Activated naive CD8-positive, alpha-beta T cell (primary cell): ENCODE results near the gene HIPK1.

Experiments used
- H3K27ac Mint-ChIP-seq: one replicate; pipeline ENCODE4 v1.8.0; 2021; ENCODE audit warnings: mixed read lengths
- H3K27me3 Mint-ChIP-seq: one replicate; pipeline ENCODE4 v1.8.0; 2021; ENCODE audit warnings: mixed read lengths
- H3K36me3 Mint-ChIP-seq: one replicate; pipeline ENCODE4 v1.8.0; 2021; ENCODE audit warnings: mixed read lengths
- H3K4me1 Mint-ChIP-seq: one replicate; pipeline ENCODE4 v1.8.0; 2021; ENCODE audit warnings: low read depth, mixed read lengths
- H3K4me3 Mint-ChIP-seq: one replicate; pipeline ENCODE4 v1.8.0; 2021; ENCODE audit warnings: mild to moderate bottlenecking, mixed read lengths
- H3K9me3 Mint-ChIP-seq: one replicate; pipeline ENCODE4 v1.8.0; 2021; ENCODE audit warnings: low read depth, mixed read lengths

Gene HIPK1

GRCh38 chr1:113928941-113929749, at the start of gene HIPK1:
Gene HIPK1, plus strand, starts transcription at chr1:113929324.
- Mint-ChIP-seq H3K9me3 (no peaks in the 10 kb centered on the region), H3K4me1 (peaks cover 53% of the 10 kb centered on the region)

GRCh38 chr1:113879739-113880038, 49.4 kb upstream of the HIPK1 start:
- no peak overlapping the region for H3K27ac Mint-ChIP-seq
- H3K4me3 Mint-ChIP-seq: no peak overlapping the region
- peaks cover 6% of the 10 kb centered on the region for H3K36me3 Mint-ChIP-seq
- H3K27me3 Mint-ChIP-seq: no peaks in the 10 kb centered on the region
- peaks cover 50% of the 10 kb centered on the region for H3K4me1 Mint-ChIP-seq
- peaks cover 6% of the 10 kb centered on the region for H3K9me3 Mint-ChIP-seq

More at GRCh38 chr1:113928941-113929749, at the start of gene HIPK1:
- no peaks in the 10 kb centered on the region for H3K27me3 Mint-ChIP-seq
- H3K4me3 Mint-ChIP-seq: peak within 1 kb of the TSS; percentile 97
- peak within 1 kb of the TSS; percentile 99 for H3K27ac Mint-ChIP-seq
- H3K36me3 Mint-ChIP-seq: no peaks in the 10 kb centered on the region

- Mint-ChIP-seq H3K4me1 (peaks cover 41% of the 10 kb centered on the region), H3K27me3 (no peaks in the 10 kb centered on the region), H3K27ac (no peak overlapping the region), H3K36me3 (peaks cover 6% of the 10 kb centered on the region), H3K9me3 (no peaks in the 10 kb centered on the region), H3K4me3 (no peak overlapping the region)
These were observed 47.5 kb upstream of the HIPK1 start for GRCh38 chr1:113881661-113882060.

GRCh38 chr1:113886417-113887401, 42.4 kb upstream of the HIPK1 start:
- Mint-ChIP-seq H3K36me3 (peaks cover 6% of the 10 kb centered on the region), H3K9me3 (no peaks in the 10 kb centered on the region), H3K4me3 (no peak overlapping the region), H3K4me1 (peaks cover 23% of the 10 kb centered on the region), H3K27me3 (no peaks in the 10 kb centered on the region), H3K27ac (peak overlapping the region; percentile 41)

GRCh38 chr1:113887402-113888175, 41.5 kb upstream of the HIPK1 start, which contains the start of gene BCL2L15:
Gene BCL2L15, minus strand, starts transcription at chr1:113887581. Its CDS starts 206 bp downstream, at chr1:113887375.
- Mint-ChIP-seq H3K36me3 (peaks cover 10% of the 10 kb centered on the region), H3K9me3 (no peaks in the 10 kb centered on the region), H3K27ac (peak within 1 kb of the TSS; percentile 41), H3K4me1 (peaks cover 23% of the 10 kb centered on the region), H3K4me3 (no peak within 1 kb of the TSS), H3K27me3 (no peaks in the 10 kb centered on the region)

GRCh38 chr1:113890816-113891215, 38.3 kb upstream of the HIPK1 start:
- Mint-ChIP-seq H3K4me3 (no peak overlapping the region), H3K36me3 (peaks cover 10% of the 10 kb centered on the region), H3K4me1 (peaks cover 23% of the 10 kb centered on the region), H3K9me3 (no peaks in the 10 kb centered on the region), H3K27ac (peak overlapping the region; percentile 80), H3K27me3 (no peaks in the 10 kb centered on the region)

GRCh38 chr1:113891631-113892220, 37.4 kb upstream of the HIPK1 start:
- H3K36me3 Mint-ChIP-seq: peaks cover 10% of the 10 kb centered on the region

GRCh38 chr1:113893267-113893666, 35.9 kb upstream of the HIPK1 start:
- peak overlapping the region; percentile 73 for H3K27ac Mint-ChIP-seq

More at GRCh38 chr1:113891631-113892220, 37.4 kb upstream of the HIPK1 start:
- Mint-ChIP-seq H3K4me3 (no peak overlapping the region), H3K27me3 (no peaks in the 10 kb centered on the region), H3K4me1 (peaks cover 16% of the 10 kb centered on the region), H3K9me3 (no peaks in the 10 kb centered on the region), H3K27ac (peak overlapping the region; percentile 25)

GRCh38 chr1:113895098-113895497, 34.0 kb upstream of the HIPK1 start:
- peak overlapping the region; percentile 51 for H3K27ac Mint-ChIP-seq
- H3K4me3 Mint-ChIP-seq: no peak overlapping the region
- H3K9me3 Mint-ChIP-seq: no peaks in the 10 kb centered on the region
- peaks cover 26% of the 10 kb centered on the region for H3K4me1 Mint-ChIP-seq
- H3K36me3 Mint-ChIP-seq: peaks cover 19% of the 10 kb centered on the region
- H3K27me3 Mint-ChIP-seq: no peaks in the 10 kb centered on the region

More at GRCh38 chr1:113893267-113893666, 35.9 kb upstream of the HIPK1 start:
- Mint-ChIP-seq H3K27me3 (no peaks in the 10 kb centered on the region), H3K36me3 (peaks cover 10% of the 10 kb centered on the region), H3K9me3 (no peaks in the 10 kb centered on the region), H3K4me3 (no peak overlapping the region), H3K4me1 (peaks cover 9% of the 10 kb centered on the region)

GRCh38 chr1:113895961-113896360, 33.2 kb upstream of the HIPK1 start:
- Mint-ChIP-seq H3K9me3 (no peaks in the 10 kb centered on the region), H3K36me3 (peaks cover 16% of the 10 kb centered on the region), H3K4me1 (peaks cover 25% of the 10 kb centered on the region), H3K4me3 (no peak overlapping the region), H3K27ac (no peak overlapping the region), H3K27me3 (no peaks in the 10 kb centered on the region)

GRCh38 chr1:113898241-113898814, 30.8 kb upstream of the HIPK1 start:
- Mint-ChIP-seq H3K36me3 (peaks cover 22% of the 10 kb centered on the region), H3K9me3 (no peaks in the 10 kb centered on the region), H3K27me3 (no peaks in the 10 kb centered on the region), H3K27ac (peak overlapping the region; percentile 81), H3K4me1 (peaks cover 48% of the 10 kb centered on the region), H3K4me3 (no peak overlapping the region)

GRCh38 chr1:113899111-113899510, 30.0 kb upstream of the HIPK1 start:
- Mint-ChIP-seq H3K27ac (peak overlapping the region; percentile 41), H3K4me1 (peaks cover 55% of the 10 kb centered on the region), H3K27me3 (no peaks in the 10 kb centered on the region), H3K4me3 (no peak overlapping the region), H3K36me3 (peaks cover 22% of the 10 kb centered on the region), H3K9me3 (no peaks in the 10 kb centered on the region)

GRCh38 chr1:113901191-113901590, 27.9 kb upstream of the HIPK1 start:
- H3K36me3 Mint-ChIP-seq: peaks cover 19% of the 10 kb centered on the region
- peak overlapping the region; percentile 30 for H3K27ac Mint-ChIP-seq
- no peaks in the 10 kb centered on the region for H3K9me3 Mint-ChIP-seq
- no peaks in the 10 kb centered on the region for H3K27me3 Mint-ChIP-seq
- no peak overlapping the region for H3K4me3 Mint-ChIP-seq
- peaks cover 61% of the 10 kb centered on the region for H3K4me1 Mint-ChIP-seq
